ENCODE data around the gene PRODH2.
"Not testable (repeated sequence)": the region's sequence is repeated elsewhere in the genome, so short reads cannot be mapped to it uniquely, and the experiment has no call there.

Gene PRODH2

GRCh38 chr19:35796645-35797542 lies 15.8 kb downstream of the PRODH2 start:
- in situ Hi-C loops (cut with MboI; ENCODE audit: low pct_unique_long_range_greater_than_20kb, low sequenced_read_pairs, unreplicated experiment), result no loop called here
- TF ChIP-seq CTCF (IDR thresholded peaks at IDR 0.05; ENCODE audit: extremely low read depth, insufficient read depth, missing control alignments), result no peak
- no peak for DNase-seq (ENCODE audit: low spot score)

GRCh38 chr19:35795564-35795963 lies 17.1 kb downstream of the PRODH2 start:
- in situ Hi-C loops (cut with MboI; ENCODE audit: low pct_unique_long_range_greater_than_20kb, low sequenced_read_pairs, unreplicated experiment); DNase-seq (ENCODE audit: low spot score): not testable (repeated sequence)

- no peak for TF ChIP-seq CTCF (IDR thresholded peaks at IDR 0.05; ENCODE audit: extremely low read depth, insufficient read depth, missing control alignments)
- in situ Hi-C loops (cut with MboI; ENCODE audit: low pct_unique_long_range_greater_than_20kb, low sequenced_read_pairs, unreplicated experiment), result no loop called here
- DNase-seq (ENCODE audit: low spot score), result no peak
Observed at GRCh38 chr19:35793381-35794165, 19.1 kb downstream of the PRODH2 start.

- in situ Hi-C loops (cut with MboI; ENCODE audit: low pct_unique_long_range_greater_than_20kb, low sequenced_read_pairs, unreplicated experiment), result no loop called here
- no peak for DNase-seq (ENCODE audit: low spot score)
- TF ChIP-seq CTCF (IDR thresholded peaks at IDR 0.05; ENCODE audit: extremely low read depth, insufficient read depth, missing control alignments), result no peak
Observed at GRCh38 chr19:35792888-35793287, 19.8 kb downstream of the PRODH2 start.

- in situ Hi-C loops (cut with MboI; ENCODE audit: low pct_unique_long_range_greater_than_20kb, low sequenced_read_pairs, unreplicated experiment), result no loop called here
- TF ChIP-seq CTCF (IDR thresholded peaks at IDR 0.05; ENCODE audit: extremely low read depth, insufficient read depth, missing control alignments), result no peak
- DNase-seq (ENCODE audit: low spot score), result no peak
Observed at GRCh38 chr19:35792312-35792711, 20.3 kb downstream of the PRODH2 start.

- in situ Hi-C loops (cut with MboI; ENCODE audit: low pct_unique_long_range_greater_than_20kb, low sequenced_read_pairs, unreplicated experiment), result no loop called here
- TF ChIP-seq CTCF (IDR thresholded peaks at IDR 0.05; ENCODE audit: extremely low read depth, insufficient read depth, missing control alignments), result no peak
- no peak for DNase-seq (ENCODE audit: low spot score)
Observed at GRCh38 chr19:35791814-35792279, 20.8 kb downstream of the PRODH2 start.

Data from GM13977 (cell line).